Measurements from ENCODE around the gene TMEM51. TPM values are rescaled to one million over a fixed set of nuclear protein-coding genes. Genes with fewer than 3 reads are reported as not detected.

The TMEM51 gene
- total RNA-seq, 1 donor = 1.0 TPM

DNA sequence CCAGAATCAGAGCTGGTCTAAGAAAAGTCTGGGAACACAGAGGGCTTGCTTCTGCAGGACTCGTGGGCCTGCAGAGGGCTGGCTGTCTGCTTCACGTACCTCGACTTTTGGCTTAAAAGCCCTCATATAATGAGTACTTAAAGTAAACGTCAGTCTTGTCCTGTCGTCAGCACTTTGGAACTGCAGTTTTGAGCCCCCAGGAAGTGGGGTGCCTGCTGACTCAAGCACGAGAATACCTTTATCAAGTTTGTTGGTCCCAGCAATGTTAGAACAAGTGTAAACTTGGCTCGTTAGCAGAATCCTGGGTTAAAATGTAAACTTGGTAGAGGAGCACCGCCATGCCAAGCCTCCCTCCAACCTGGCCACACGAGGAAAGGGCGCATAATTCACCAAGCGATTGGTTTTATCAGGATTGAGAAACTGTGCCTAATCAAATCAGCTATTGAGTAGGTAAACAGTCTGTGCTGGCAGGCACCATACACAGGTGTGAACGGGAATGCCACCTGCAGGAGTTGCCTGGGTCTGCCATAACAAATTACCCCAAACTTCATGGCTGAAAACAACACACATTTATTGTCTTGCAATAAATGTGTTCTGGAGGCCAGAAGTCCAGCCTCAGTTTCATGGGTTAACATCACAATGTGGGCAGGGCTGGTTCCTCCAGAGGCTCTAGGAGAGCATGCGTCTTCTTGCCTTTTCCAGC is 48.5 kb downstream of the TMEM51 start:
- H3K27me3 ChIP-seq (ENCODE audit: insufficient read depth, low read length) = no peaks in the 10 kb centered on the region
- no peaks in the 10 kb centered on the region for H3K9me3 ChIP-seq (ENCODE audit: low read depth, low read length)
- H3K4me3 ChIP-seq (ENCODE audit: low read length) = no peak overlapping the region
- H3K4me1 ChIP-seq (ENCODE audit: insufficient read depth, low read length) = no peaks in the 10 kb centered on the region

DNA sequence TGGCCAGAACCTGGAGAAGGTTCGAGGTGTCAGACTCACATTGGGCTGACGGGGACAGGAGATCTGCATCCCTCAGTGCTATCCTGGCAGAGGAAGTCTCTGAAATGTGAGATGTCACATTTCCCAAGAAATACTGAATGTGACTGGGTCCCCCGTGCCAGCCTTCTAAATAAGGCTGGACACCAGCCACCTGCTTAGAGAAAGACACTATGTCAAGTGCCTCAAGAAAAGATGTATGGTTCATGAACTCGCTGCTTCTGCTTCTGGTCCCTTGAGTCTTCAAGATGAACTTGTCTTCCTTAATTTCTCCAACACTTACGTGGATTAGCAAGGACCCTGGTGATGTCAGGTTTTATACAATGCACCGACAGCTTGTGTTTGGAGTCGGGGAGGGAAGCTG is 51.4 kb downstream of the TMEM51 start:
- Histone ChIP-seq H3K27me3 (ENCODE audit: insufficient read depth, low read length) (no peaks in the 10 kb centered on the region), H3K4me1 (ENCODE audit: insufficient read depth, low read length) (no peaks in the 10 kb centered on the region), H3K4me3 (ENCODE audit: low read length) (no peak overlapping the region), H3K9me3 (ENCODE audit: low read depth, low read length) (no peaks in the 10 kb centered on the region)

DNA sequence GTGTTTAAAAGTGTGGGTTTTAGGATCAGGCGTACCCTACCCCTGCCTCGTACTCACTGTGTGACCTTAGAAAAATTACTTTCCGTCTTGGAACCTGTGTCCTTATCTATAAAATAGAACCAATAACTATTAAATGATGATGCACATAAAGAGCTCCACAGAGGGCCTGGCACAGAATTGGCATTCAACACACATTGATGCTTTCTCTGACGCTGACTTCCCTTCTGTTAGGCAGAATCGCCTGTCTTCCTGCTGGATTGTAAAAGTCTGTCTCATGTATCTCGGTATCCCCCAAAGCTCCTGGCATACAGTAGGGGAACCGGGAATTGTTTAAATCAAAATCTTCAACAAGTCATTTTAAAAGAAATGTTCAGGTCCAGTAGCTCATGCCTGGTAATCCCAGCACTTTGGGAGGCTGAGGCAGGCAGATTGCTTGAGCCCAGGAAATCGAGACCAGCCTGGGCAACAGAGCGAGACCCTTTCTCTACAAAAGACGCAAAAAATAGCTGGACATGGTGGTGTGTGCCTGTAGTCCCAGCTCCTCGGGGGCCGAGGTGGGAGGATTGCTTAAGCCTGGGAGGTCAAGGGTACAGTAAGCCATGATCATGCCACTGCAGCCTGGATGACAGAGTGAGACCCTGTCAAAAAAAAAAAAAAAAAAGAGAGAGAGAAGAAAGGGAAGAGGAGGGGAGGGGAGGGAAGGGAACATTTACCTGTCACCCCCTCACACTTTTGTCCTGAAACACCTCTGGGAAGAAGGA is 52.2 kb downstream of the TMEM51 start:
- H3K27me3 ChIP-seq (ENCODE audit: insufficient read depth, low read length) = no peaks in the 10 kb centered on the region
- H3K9me3 ChIP-seq (ENCODE audit: low read depth, low read length) = no peaks in the 10 kb centered on the region
- no peaks in the 10 kb centered on the region for H3K4me1 ChIP-seq (ENCODE audit: insufficient read depth, low read length)
- H3K4me3 ChIP-seq (ENCODE audit: low read length) = no peak overlapping the region

DNA sequence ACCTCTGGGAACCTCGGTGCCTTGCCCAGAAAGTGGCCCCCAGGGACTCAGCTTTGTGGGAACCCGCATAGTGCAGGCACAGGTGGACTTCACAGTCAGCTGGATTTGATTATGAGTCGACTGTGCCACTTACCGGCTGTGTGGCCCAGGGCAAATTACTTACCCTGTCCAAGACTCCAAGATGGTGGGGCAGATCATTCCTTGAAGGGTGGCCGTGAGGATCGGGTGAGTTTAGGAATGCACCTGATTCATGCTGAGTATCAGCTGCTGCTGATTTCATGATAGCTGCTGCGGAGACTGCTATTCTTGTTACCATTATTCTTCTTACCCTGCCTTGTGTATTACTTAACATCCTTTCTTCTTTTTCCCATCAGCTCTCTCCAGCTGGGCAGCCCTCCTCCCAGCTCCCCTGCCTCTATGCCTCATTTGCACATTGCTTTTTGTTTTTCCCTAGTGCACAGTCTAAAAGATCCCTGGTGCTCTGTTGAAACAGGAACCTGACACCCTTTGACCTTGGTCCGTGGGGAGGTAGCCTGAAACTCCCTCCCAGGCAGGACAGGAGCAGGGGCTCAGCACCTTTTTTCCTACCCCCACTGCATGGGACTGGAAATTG is 53.0 kb downstream of the TMEM51 start:
- H3K4me3 ChIP-seq (ENCODE audit: low read length) = no peak overlapping the region
- H3K9me3 ChIP-seq (ENCODE audit: low read depth, low read length) = no peaks in the 10 kb centered on the region
- H3K4me1 ChIP-seq (ENCODE audit: insufficient read depth, low read length) = no peaks in the 10 kb centered on the region
- H3K27me3 ChIP-seq (ENCODE audit: insufficient read depth, low read length) = no peaks in the 10 kb centered on the region

DNA sequence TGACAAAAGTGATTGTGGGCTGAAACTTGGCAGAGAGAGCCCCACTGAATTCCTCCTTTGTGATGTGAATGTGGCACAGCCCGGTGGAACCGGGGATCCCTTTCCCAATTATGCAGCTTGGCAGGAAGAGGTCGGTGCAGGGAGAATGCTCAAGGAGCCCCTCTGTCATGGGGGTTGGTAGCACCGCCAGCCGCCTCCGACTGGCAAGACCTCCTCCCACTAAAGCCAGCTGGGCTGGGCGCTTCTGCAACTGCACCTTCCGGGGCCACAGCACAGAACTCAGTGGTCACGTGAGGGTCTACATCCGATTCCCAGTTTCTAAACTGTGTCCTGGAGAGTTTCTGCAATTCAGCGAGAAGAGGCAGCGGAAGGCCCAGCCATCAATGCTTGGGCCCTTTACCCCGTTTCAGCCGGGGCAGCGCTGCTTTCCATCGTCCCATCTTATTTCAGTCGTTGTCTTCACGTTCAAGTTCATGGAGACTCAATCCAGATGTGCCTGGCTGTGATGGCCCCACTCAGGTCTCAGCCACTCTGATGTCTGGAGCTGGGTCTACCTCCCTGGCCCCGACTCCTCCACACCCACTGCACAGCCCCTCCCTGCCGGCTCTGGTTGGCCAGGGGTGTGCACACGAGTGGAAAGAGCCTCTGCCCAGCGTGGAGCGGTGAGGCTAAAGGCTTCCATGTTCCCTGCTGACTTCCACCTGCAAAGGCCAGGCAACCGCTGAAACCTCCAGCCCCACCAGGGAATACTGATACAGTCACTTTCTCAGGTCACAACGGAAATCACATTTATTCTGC is 53.7 kb downstream of the TMEM51 start:
- Histone ChIP-seq H3K4me1 (ENCODE audit: insufficient read depth, low read length) (no peaks in the 10 kb centered on the region), H3K9me3 (ENCODE audit: low read depth, low read length) (no peaks in the 10 kb centered on the region), H3K27me3 (ENCODE audit: insufficient read depth, low read length) (no peaks in the 10 kb centered on the region), H3K4me3 (ENCODE audit: low read length) (no peak overlapping the region)

DNA sequence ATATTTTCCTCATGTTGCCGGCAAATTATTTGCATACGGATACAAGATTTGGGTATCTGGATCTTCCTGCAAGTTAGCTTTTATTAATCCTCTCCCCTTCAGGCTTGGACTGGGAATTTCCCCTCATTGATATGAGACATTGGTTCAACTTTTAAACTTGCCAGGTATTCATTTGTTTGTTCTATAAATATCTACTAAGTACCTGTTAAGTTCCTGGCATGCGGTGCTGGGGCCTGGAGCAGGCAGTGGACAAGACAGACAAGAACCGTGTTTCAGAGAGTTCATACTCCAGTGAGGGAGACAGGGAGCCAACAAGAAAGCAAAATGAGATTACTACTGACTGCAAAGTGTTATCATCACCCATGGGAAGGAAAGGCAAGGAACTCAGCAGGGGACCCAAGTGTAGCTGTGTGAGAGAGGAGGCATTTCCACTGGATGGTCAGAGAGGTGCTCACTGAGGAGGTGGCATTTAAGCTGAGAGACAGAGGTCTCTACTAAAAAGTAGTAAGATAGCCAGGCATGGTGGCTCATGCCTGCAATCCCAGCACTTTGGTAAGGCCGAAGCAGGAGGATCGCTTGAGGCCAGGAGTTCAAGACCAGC is 54.4 kb downstream of the TMEM51 start:
- Histone ChIP-seq H3K4me1 (ENCODE audit: insufficient read depth, low read length) (no peaks in the 10 kb centered on the region), H3K9me3 (ENCODE audit: low read depth, low read length) (no peaks in the 10 kb centered on the region), H3K27me3 (ENCODE audit: insufficient read depth, low read length) (no peaks in the 10 kb centered on the region), H3K4me3 (ENCODE audit: low read length) (no peak overlapping the region)

DNA sequence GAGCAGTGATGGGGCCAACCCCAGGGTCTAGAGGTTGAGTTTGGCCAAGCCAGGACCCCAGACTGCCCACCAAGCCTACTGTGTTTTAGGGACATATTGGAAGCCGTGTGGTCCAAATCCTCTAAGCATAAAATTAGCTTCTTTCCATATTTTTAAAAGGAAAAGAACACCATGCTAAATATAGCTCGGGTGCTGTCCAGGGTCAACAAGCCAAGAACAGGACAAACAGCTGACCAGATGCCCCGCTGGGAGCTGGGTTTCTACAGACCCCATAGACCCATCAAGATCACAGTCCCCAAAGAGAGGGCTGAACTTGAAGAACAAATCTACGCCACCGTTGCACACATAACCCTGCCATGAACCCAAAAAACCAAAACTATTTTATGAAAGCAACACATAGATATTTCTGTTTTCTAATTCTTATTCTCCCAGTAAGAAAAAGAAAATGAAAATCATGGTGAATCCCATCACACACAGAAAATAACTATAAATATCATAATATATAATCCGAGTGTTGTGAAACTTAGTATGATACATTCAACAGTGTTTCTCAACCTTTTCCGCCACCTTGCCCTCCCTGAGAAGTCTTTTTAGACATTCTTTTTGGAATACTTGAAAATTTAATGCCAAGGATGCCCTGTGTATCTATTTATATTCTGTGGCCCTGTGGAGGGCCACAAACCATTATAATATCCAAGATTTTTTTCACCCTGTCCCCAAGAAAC is 57.3 kb downstream of the TMEM51 start:
- peaks cover 4% of the 10 kb centered on the region for H3K4me1 ChIP-seq (ENCODE audit: insufficient read depth, low read length)
- no peaks in the 10 kb centered on the region for H3K9me3 ChIP-seq (ENCODE audit: low read depth, low read length)
- no peak overlapping the region for H3K4me3 ChIP-seq (ENCODE audit: low read length)
- no peaks in the 10 kb centered on the region for H3K27me3 ChIP-seq (ENCODE audit: insufficient read depth, low read length)

DNA sequence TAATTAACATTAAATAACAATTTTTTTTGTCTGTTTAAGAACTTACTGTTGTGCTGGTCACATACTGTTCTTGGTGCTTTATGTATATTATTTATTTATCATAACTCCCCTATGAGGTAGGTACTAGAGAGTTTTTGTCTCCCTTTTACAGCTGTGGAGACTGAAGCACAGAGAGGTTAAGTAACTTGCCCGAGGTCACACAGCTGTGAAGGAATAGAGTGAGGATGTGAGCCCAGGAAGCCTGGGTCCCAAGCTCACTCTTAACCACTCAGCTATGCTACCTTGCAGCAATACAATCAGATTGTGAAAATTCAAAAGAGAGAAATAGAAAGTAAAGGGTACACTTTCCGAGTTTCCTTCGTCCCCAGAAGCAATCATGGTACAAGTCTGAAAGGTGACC is 57.9 kb downstream of the TMEM51 start:
- Histone ChIP-seq H3K9me3 (ENCODE audit: low read depth, low read length) (no peaks in the 10 kb centered on the region), H3K4me3 (ENCODE audit: low read length) (no peak overlapping the region), H3K27me3 (ENCODE audit: insufficient read depth, low read length) (no peaks in the 10 kb centered on the region), H3K4me1 (ENCODE audit: insufficient read depth, low read length) (peaks cover 4% of the 10 kb centered on the region)

DNA sequence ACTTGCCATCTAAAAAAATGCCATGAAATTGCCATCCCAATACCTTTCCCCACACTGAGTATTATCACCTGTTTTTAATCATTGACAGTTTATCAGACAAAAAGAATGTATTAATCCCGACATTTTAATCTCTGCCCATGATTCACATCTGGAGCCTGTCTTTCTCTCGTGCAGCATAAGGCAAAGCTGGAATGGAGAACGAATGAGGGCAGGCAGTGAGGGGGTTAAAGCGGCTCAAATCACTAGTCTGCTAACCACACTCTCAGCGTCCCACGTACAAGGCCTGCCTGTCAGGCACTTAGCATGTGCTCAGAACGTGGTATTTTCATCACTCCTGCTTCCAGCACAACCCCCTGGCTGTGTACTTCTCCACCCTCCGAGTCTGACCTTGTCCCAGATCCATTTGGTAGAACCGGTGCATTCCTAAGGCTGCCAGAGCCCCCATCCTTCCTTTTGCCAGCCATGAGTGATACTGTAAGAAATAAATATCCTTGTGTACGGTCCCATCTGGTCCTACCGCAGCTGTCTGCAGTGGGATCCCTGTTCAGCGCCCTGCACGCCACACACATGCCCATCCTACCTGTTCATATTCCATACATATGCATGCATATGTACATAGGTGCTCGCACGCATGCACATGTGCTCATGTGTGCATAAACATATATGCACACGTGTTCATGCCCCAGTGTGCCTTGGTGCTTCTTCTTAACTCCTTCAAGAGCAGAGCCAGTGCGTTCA is 58.8 kb downstream of the TMEM51 start:
- H3K4me3 ChIP-seq (ENCODE audit: low read length) = no peak overlapping the region
- H3K4me1 ChIP-seq (ENCODE audit: insufficient read depth, low read length) = peaks cover 4% of the 10 kb centered on the region
- no peaks in the 10 kb centered on the region for H3K27me3 ChIP-seq (ENCODE audit: insufficient read depth, low read length)
- no peaks in the 10 kb centered on the region for H3K9me3 ChIP-seq (ENCODE audit: low read depth, low read length)

DNA sequence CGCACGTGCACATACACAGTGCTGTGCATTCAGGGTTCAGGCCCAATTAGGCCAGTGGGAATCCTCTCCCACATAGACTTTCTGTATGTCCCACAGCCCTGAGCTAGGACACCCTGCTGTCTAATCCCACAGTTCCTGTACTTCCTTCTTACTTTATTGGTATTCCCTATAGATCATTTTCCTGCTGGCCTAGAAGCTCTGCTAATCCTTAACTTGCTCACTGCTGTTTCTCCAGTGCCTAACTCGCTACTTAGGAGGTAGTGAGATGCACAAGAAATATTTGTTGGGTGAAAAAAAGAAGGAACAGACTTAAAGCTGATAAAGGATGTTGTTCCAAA is 59.4 kb downstream of the TMEM51 start:
- Histone ChIP-seq H3K27me3 (ENCODE audit: insufficient read depth, low read length) (no peaks in the 10 kb centered on the region), H3K4me3 (ENCODE audit: low read length) (no peak overlapping the region), H3K4me1 (ENCODE audit: insufficient read depth, low read length) (peaks cover 4% of the 10 kb centered on the region), H3K9me3 (ENCODE audit: low read depth, low read length) (no peaks in the 10 kb centered on the region)

DNA sequence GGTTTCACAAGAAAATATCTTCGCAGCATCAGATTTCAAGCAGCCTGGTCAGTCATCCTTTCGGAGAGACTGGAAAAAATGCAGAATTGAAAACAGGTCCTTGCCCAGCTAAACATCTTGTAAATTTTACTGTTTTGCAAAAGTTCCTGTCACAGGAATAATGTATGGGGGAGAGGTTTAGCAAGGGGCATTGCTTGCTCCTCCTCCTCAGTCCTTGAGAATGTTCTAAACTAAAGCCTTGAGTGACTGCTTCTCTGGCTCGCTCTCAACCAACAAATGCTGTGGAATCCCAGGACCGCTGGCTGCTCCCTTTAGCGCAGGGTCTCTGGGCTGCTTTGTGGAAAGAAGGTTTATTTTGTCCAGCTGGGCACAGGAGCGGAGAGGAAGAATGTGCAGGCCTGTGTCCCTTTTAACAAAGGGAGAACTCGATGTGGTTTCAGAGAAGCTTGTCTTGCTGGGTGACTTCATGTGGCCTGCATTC is 59.8 kb downstream of the TMEM51 start:
- no peaks in the 10 kb centered on the region for H3K27me3 ChIP-seq (ENCODE audit: insufficient read depth, low read length)
- H3K4me1 ChIP-seq (ENCODE audit: insufficient read depth, low read length) = peaks cover 4% of the 10 kb centered on the region
- H3K9me3 ChIP-seq (ENCODE audit: low read depth, low read length) = no peaks in the 10 kb centered on the region
- no peak overlapping the region for H3K4me3 ChIP-seq (ENCODE audit: low read length)

DNA sequence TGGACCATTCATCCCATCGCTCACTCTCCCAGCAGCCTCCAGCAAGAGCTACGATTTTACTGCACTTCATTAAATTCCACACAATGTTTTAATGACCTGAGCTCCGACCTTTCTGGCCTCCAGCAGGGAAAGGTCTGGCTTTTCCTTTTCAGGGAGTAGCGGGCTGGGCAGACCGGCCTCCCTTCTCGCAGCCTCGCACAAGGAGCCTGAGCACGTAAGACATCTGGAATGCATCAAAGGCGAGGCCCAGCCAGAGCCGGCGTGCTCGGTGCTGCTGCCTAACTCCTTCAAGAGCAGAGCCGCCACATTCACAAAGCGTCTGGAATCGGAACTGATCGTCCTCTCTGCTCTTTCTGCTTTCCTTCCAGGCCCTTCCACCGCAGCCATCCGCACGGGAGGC is 61.0 kb downstream of the TMEM51 start:
- Histone ChIP-seq H3K4me1 (ENCODE audit: insufficient read depth, low read length) (peaks cover 4% of the 10 kb centered on the region), H3K27me3 (ENCODE audit: insufficient read depth, low read length) (no peaks in the 10 kb centered on the region), H3K4me3 (ENCODE audit: low read length) (no peak overlapping the region), H3K9me3 (ENCODE audit: low read depth, low read length) (no peaks in the 10 kb centered on the region)

DNA sequence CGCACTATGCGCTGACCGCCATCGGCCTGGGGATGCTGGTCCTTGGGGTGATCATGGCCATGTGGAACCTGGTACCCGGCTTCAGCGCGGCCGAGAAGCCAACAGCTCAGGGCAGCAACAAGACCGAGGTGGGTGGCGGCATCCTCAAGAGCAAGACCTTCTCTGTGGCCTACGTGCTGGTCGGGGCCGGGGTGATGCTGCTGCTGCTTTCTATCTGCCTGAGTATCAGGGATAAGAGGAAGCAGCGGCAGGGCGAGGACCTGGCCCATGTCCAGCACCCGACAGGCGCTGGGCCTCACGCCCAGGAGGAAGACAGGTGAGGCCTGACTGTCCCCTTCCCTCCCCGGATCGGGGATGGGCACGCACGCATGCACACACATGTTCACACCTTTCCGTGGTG is 61.6 kb downstream of the TMEM51 start:
- H3K4me1 ChIP-seq (ENCODE audit: insufficient read depth, low read length) = peaks cover 4% of the 10 kb centered on the region

DNA sequence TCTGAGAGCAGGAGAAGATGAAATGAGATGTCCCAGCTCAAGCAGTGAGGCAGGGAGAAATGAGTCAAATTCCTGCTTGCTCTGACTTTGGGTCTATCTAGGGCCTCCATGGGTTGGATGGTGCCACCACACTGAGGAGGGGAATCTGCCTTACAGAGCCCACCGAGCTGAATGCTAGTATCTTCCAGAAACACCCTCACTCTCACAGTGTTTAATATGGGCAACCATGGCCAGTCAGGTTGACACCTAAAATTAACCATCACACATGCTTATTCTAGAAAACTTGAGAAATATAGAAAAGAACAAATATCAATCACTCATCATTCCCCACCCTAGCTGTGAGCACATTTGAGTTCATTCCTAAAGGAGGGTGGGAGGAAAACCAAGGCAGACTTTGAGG is 64.1 kb downstream of the TMEM51 start:
- no peaks in the 10 kb centered on the region for H3K27me3 ChIP-seq (ENCODE audit: insufficient read depth, low read length)
- H3K4me1 ChIP-seq (ENCODE audit: insufficient read depth, low read length) = peaks cover 4% of the 10 kb centered on the region
- H3K4me3 ChIP-seq (ENCODE audit: low read length) = no peak overlapping the region
- H3K9me3 ChIP-seq (ENCODE audit: low read depth, low read length) = no peaks in the 10 kb centered on the region

More for the DNA sequence above, 61.6 kb downstream of the TMEM51 start:
- Histone ChIP-seq H3K27me3 (ENCODE audit: insufficient read depth, low read length) (no peaks in the 10 kb centered on the region), H3K9me3 (ENCODE audit: low read depth, low read length) (no peaks in the 10 kb centered on the region), H3K4me3 (ENCODE audit: low read length) (no peak overlapping the region)
